ENCODE measurements around the gene NHERF1.

The NHERF1 gene

GRCh38 chr17:74740173-74740572 lies 8.3 kb upstream of the NHERF1 start:
- Histone ChIP-seq H3K4me3 (IDR thresholded peaks at IDR 0.05; ENCODE audit: insufficient read depth, low read depth, low read length) (no peak overlapping the region), H3K4me2 (no peak overlapping the region), H3K27ac (no peak overlapping the region), H4K20me1 (ENCODE audit: insufficient read depth) (no peaks in the 10 kb centered on the region), H3K4me1 (ENCODE audit: low read depth, poor library complexity, severe bottlenecking) (peaks cover 67% of the 10 kb centered on the region), H3K27me3 (ENCODE audit: insufficient read depth, low read depth) (peaks cover 11% of the 10 kb centered on the region; the same call in 1 of the 2 replicates), H3K9ac (no peak overlapping the region), H3K36me3 (ENCODE audit: insufficient read depth) (no peaks in the 10 kb centered on the region), H3K79me2 (ENCODE audit: insufficient read depth, low read depth) (no peaks in the 10 kb centered on the region), H2AFZ (ENCODE audit: low read depth) (no peak overlapping the region)
- TF ChIP-seq CTCF (conservative IDR thresholded peaks at IDR 0.05; ENCODE audit: low read depth, low read length): no peak

- H3K4me1 ChIP-seq (ENCODE audit: low read depth, poor library complexity, severe bottlenecking): peaks cover 69% of the 10 kb centered on the region
- H3K27ac ChIP-seq: no peak overlapping the region
- H3K79me2 ChIP-seq (ENCODE audit: insufficient read depth, low read depth): no peaks in the 10 kb centered on the region
- H3K4me2 ChIP-seq: no peak overlapping the region; the same call in 1 of the 2 replicates
- H3K4me3 ChIP-seq (IDR thresholded peaks at IDR 0.05; ENCODE audit: insufficient read depth, low read depth, low read length): no peak overlapping the region
- no peaks in the 10 kb centered on the region for H4K20me1 ChIP-seq (ENCODE audit: insufficient read depth)
- TF ChIP-seq CTCF (conservative IDR thresholded peaks at IDR 0.05; ENCODE audit: low read depth, low read length): no peak
- no peaks in the 10 kb centered on the region for H3K36me3 ChIP-seq (ENCODE audit: insufficient read depth)
- no peak overlapping the region for H2AFZ ChIP-seq (ENCODE audit: low read depth)
- peaks cover 9% of the 10 kb centered on the region; the same call in 1 of the 2 replicates for H3K27me3 ChIP-seq (ENCODE audit: insufficient read depth, low read depth)
- H3K9ac ChIP-seq: no peak overlapping the region
Measured at GRCh38 chr17:74740641-74741387, 7.6 kb upstream of the NHERF1 start.

- TF ChIP-seq CTCF (conservative IDR thresholded peaks at IDR 0.05; ENCODE audit: low read depth, low read length): no peak
- Histone ChIP-seq H3K36me3 (ENCODE audit: insufficient read depth) (no peaks in the 10 kb centered on the region), H3K9ac (peak overlapping the region; percentile 2; the same call in 1 of the 2 replicates), H3K27me3 (ENCODE audit: insufficient read depth, low read depth) (peaks cover 4% of the 10 kb centered on the region; the same call in 1 of the 2 replicates), H3K4me2 (peak overlapping the region; percentile 59), H3K4me3 (IDR thresholded peaks at IDR 0.05; ENCODE audit: insufficient read depth, low read depth, low read length) (no peak overlapping the region), H2AFZ (ENCODE audit: low read depth) (peak overlapping the region; percentile 59; the same call in 1 of the 2 replicates), H4K20me1 (ENCODE audit: insufficient read depth) (no peaks in the 10 kb centered on the region), H3K4me1 (ENCODE audit: low read depth, poor library complexity, severe bottlenecking) (peaks cover 69% of the 10 kb centered on the region), H3K27ac (peak overlapping the region; percentile 55), H3K79me2 (ENCODE audit: insufficient read depth, low read depth) (no peaks in the 10 kb centered on the region)
Measured at GRCh38 chr17:74742153-74742515, 6.3 kb upstream of the NHERF1 start.

- no peak for TF ChIP-seq CTCF (conservative IDR thresholded peaks at IDR 0.05; ENCODE audit: low read depth, low read length)
- peaks cover 71% of the 10 kb centered on the region for H3K4me1 ChIP-seq (ENCODE audit: low read depth, poor library complexity, severe bottlenecking)
- H3K4me2 ChIP-seq: peak overlapping the region; percentile 59; the same call in 1 of the 2 replicates
- no peaks in the 10 kb centered on the region for H3K27me3 ChIP-seq (ENCODE audit: insufficient read depth, low read depth)
- H4K20me1 ChIP-seq (ENCODE audit: insufficient read depth): no peaks in the 10 kb centered on the region
- no peaks in the 10 kb centered on the region for H3K79me2 ChIP-seq (ENCODE audit: insufficient read depth, low read depth)
- no peak overlapping the region for H3K4me3 ChIP-seq (IDR thresholded peaks at IDR 0.05; ENCODE audit: insufficient read depth, low read depth, low read length)
- H3K36me3 ChIP-seq (ENCODE audit: insufficient read depth): no peaks in the 10 kb centered on the region
- H3K27ac ChIP-seq: peak overlapping the region; percentile 55; the same call in 1 of the 2 replicates
- no peak overlapping the region for H2AFZ ChIP-seq (ENCODE audit: low read depth)
- H3K9ac ChIP-seq: no peak overlapping the region
Measured at GRCh38 chr17:74742978-74743545, 5.4 kb upstream of the NHERF1 start.

All from KMS-11 (cell line).